Measurements from ENCODE around the gene WDR7. TPM values are rescaled to one million over a fixed set of nuclear protein-coding genes. Genes with fewer than 3 reads are reported as not detected.

WDR7 gene
- total and polyA plus RNA-seq, 12 donors = 3.6 to 64.6 (median 24.2) TPM

- DNase-seq = no peak
- intact Hi-C loops (cut with DNase I) = no loop called here
- Histone ChIP-seq H3K27ac (no peak overlapping the region), H3K4me3 (no peak overlapping the region), H3K9me3 (replicated peaks in 1 of 3) (no peaks in the 10 kb centered on the region), H3K4me1 (replicated peaks in 1 of 2) (no peaks in the 10 kb centered on the region), H3K27me3 (no peaks in the 10 kb centered on the region), H3K36me3 (replicated peaks in 1 of 2) (no peaks in the 10 kb centered on the region)
- WGBS, 4 donors = 80 to 82% (median 81%) methylated on average over 3 of the region's 3 CpGs
- TF ChIP-seq POLR2A (IDR thresholded peaks at IDR 0.05) = no peak
- TF ChIP-seq CTCF (IDR thresholded peaks at IDR 0.05) = no peak
These were observed 21.8 kb downstream of the WDR7 start for GRCh38 chr18:56672981-56673380.

- H3K27ac ChIP-seq = no peak overlapping the region
- no peaks in the 10 kb centered on the region for H3K9me3 ChIP-seq (replicated peaks in 1 of 3)
- no peak overlapping the region for H3K4me3 ChIP-seq
- no peaks in the 10 kb centered on the region for H3K27me3 ChIP-seq
- peaks cover 4 to 5% of the 10 kb centered on the region in 2 donors for H3K4me1 ChIP-seq (replicated peaks in 1 of 2)
- 60 to 79% (median 67%) methylated on average over 2 of the region's 2 CpGs for WGBS, 4 donors
- DNase-seq = no peak
- intact Hi-C loops (cut with DNase I) = no loop called here
- H3K36me3 ChIP-seq (replicated peaks in 1 of 2) = no peaks in the 10 kb centered on the region
- TF ChIP-seq CTCF (IDR thresholded peaks at IDR 0.05) (no peak), POLR2A (IDR thresholded peaks at IDR 0.05) (no peak)
These were observed 25.5 kb downstream of the WDR7 start for GRCh38 chr18:56676639-56677038.

- peaks cover 8 to 10% of the 10 kb centered on the region in 2 donors for H3K4me1 ChIP-seq (replicated peaks in 1 of 2)
- DNase-seq = no peak
- H3K27me3 ChIP-seq = no peaks in the 10 kb centered on the region
- intact Hi-C loops (cut with DNase I) = no loop called here
- TF ChIP-seq POLR2A (IDR thresholded peaks at IDR 0.05) (no peak), CTCF (IDR thresholded peaks at IDR 0.05) (no peak)
- 87 to 89% (median 88%) methylated on average over 4 of the region's 4 CpGs for WGBS, 4 donors
- H3K9me3 ChIP-seq (replicated peaks in 1 of 3) = no peaks in the 10 kb centered on the region
- no peak overlapping the region for H3K27ac ChIP-seq
- H3K4me3 ChIP-seq = no peak overlapping the region
- H3K36me3 ChIP-seq (replicated peaks in 1 of 2) = no peaks in the 10 kb centered on the region
These were observed 27.8 kb downstream of the WDR7 start for GRCh38 chr18:56678836-56679565.

GRCh38 chr18:56684277-56684676 is 33.1 kb downstream of the WDR7 start:
- no peak for TF ChIP-seq POLR2A (IDR thresholded peaks at IDR 0.05)
- no peaks in the 10 kb centered on the region for H3K27me3 ChIP-seq
- intact Hi-C loops (cut with DNase I) = no loop called here
- 96 to 99% (median 97%) methylated on average over 3 of the region's 3 CpGs for WGBS, 4 donors
- DNase-seq = no peak
- no peaks in the 10 kb centered on the region for H3K9me3 ChIP-seq (replicated peaks in 1 of 3)
- H3K4me1 ChIP-seq (replicated peaks in 1 of 2) = peaks cover 8 to 10% of the 10 kb centered on the region in 2 donors
- H3K36me3 ChIP-seq (replicated peaks in 1 of 2) = peaks cover 0 to 2% of the 10 kb centered on the region in 2 donors
- H3K4me3 ChIP-seq = no peak overlapping the region
- H3K27ac ChIP-seq = no peak overlapping the region

GRCh38 chr18:56691530-56691929 is 40.4 kb downstream of the WDR7 start:
- H3K9me3 ChIP-seq (replicated peaks in 1 of 3) = no peaks in the 10 kb centered on the region
- no peak overlapping the region for H3K27ac ChIP-seq
- intact Hi-C loops (cut with DNase I) = no loop called here
- no peak for DNase-seq
- peaks cover 0 to 7% of the 10 kb centered on the region in 2 donors for H3K36me3 ChIP-seq (replicated peaks in 1 of 2)
- H3K27me3 ChIP-seq = no peaks in the 10 kb centered on the region
- H3K4me1 ChIP-seq (replicated peaks in 1 of 2) = no peaks in the 10 kb centered on the region
- WGBS, 4 donors = 95 to 99% (median 98%) methylated on average over 2 of the region's 2 CpGs
- no peak overlapping the region for H3K4me3 ChIP-seq
- TF ChIP-seq POLR2A (IDR thresholded peaks at IDR 0.05) = no peak
- TF ChIP-seq CTCF (IDR thresholded peaks at IDR 0.05) = no peak
